Stomach (tissue), 4 donors: ENCODE data around the gene CLEC16A.

Experiments
- EP300 ChIP-seq: sonication (generic); formaldehyde crosslinking; IDR thresholded peaks from one replicate; pipeline ENCODE4 v1.6.1; 2017; ENCODE audit warnings: antibody characterized with exemption
- POLR2AphosphoS5 ChIP-seq, 3 donors: sonication (generic); formaldehyde crosslinking; IDR thresholded peaks; one replicate each; pipeline ENCODE4 v1.6.1; 2016; ENCODE audit warnings: antibody characterized with exemption in 3 of 3
- TF ChIP-seq, protein P1 (sequence below), 7 experiments: fragments of 450-650 bp in 4 of 7; fragments of 200-600 bp in 3 of 7; sonication (generic) in 3 of 7; IDR thresholded peaks; one replicate each; pipeline ENCODE4 v1.5.1; 2016 to 2019; ENCODE audit warnings: antibody characterized with exemption in 7 of 7, control low read depth in 2 of 7, mild to moderate bottlenecking in 1 of 7

DNA sequence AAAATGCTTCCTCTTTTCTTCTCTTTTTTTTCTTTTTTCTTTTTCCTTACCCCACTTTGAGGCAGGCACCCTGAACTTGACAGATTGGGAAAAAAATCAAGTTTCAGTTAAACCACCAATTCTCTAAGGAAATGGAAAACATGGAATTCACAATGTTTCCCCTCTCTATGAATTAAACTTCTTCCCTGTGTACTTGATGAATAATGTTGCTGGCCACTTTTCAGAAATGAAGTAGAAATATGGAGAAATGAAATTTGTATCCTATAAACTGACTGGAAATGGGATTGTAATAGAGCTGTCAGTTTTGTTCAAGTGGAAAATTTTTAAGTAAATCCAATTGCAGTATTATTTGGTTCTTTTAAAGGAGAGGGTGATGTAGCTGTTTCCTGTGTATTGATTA, 129.8 kb downstream of the CLEC16A start:
- no peak for TF ChIP-seq POLR2AphosphoS5 (IDR thresholded peaks at IDR 0.05)
- no peak for TF ChIP-seq EP300
- TF ChIP-seq, protein P1, sequence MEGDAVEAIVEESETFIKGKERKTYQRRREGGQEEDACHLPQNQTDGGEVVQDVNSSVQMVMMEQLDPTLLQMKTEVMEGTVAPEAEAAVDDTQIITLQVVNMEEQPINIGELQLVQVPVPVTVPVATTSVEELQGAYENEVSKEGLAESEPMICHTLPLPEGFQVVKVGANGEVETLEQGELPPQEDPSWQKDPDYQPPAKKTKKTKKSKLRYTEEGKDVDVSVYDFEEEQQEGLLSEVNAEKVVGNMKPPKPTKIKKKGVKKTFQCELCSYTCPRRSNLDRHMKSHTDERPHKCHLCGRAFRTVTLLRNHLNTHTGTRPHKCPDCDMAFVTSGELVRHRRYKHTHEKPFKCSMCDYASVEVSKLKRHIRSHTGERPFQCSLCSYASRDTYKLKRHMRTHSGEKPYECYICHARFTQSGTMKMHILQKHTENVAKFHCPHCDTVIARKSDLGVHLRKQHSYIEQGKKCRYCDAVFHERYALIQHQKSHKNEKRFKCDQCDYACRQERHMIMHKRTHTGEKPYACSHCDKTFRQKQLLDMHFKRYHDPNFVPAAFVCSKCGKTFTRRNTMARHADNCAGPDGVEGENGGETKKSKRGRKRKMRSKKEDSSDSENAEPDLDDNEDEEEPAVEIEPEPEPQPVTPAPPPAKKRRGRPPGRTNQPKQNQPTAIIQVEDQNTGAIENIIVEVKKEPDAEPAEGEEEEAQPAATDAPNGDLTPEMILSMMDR (IDR thresholded peaks at IDR 0.05) = no peak
